Measurements from ENCODE around the gene YPEL3.

The YPEL3 gene

DNA sequence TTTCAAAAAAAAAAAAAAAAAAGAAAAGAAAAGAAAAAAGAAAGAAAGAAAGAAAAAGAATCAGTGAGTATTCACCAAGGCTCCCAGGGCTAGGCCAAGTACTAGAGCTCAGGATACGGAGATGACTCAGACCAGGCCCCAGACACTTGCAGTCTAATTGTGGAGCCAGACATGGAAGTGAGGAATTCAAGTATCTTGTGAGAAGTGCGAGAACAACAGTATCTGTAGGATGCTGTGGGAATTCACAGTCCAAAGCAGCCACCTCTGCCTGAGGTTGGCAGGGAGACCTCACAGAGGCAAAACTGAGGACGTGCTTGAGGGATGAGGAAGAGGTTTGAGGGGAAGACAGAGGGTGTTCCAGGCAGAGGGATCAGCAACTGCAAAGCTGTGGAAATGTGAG lies 44.5 kb downstream of the YPEL3 start:
- no peak for DNase-seq (ENCODE audit: low read depth in 2 of 2)

DNA sequence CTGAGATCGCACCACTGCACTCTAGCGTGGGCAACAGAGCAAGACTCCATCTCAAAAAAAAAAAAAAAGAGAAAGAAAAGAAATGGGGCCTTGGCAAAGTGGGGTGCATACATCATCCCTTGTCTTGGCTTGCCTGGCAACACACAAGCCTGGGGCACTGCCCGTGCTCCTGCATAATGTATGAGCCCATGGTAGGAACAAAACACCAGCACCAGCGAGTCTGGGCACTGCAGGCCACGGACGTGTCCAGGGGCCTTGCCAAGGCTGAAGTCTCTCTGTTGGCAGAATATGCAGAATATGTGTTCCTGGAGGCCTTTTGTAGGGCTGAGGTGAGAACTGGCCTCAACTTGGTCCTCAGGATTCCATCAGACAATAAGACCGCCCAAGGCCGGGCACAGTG lies 46.1 kb downstream of the YPEL3 start:
- no peak for DNase-seq (ENCODE audit: low read depth in 2 of 2)

DNA sequence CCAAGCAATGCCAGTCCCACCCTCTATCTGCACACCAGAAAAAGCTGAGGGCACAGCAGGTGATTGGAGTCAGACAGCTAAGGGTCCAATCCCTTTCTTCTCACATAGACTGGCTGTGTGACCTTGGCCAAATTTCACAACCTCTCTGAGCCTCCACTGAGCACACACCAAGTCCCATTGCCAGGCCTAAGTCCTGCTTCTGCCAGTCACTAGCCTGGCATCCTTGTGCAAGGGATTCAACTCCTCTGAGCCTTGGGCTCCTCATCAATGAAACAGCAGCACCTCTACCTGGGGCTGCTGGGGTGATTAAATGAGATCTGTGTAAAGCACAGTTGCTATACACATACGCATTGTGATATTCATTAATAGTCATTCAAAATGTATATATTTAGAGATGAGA lies 49.4 kb downstream of the YPEL3 start:
- DNase-seq (ENCODE audit: low read depth in 2 of 2) = no peak

DNA sequence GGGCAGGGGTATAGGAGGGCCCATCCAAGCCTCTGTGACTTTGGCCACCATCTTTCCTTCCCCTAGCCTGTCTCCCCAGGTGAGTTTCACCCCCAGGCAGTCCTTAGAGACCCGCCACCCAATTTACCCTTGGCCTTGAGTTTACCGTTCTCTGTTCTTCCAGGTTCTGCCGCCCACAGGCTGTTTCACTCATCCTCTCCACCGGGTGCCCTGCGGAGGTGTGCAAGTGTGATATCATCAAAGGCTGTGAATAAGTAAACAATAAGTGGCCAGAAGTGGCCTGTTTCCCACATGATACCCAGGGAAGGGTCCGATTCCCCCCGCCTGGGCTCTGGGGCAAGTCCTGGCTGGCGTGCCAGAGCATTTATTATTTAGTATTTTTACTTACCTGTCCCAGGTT lies 49.8 kb downstream of the YPEL3 start:
- DNase-seq (ENCODE audit: low read depth in 2 of 2) = no peak
